HEK293 (cell line): ENCODE data around the gene FSIP1.

ENCODE experiments used
- CTCF ChIA-PET: fragments of 350-600 bp; formaldehyde crosslinking; extraction: SDS; loops from one replicate; lab custom pipeline; 2021; ENCODE audit warnings: antibody characterized with exemption; lab: Yijun Ruan, JAX
- POLR2A ChIA-PET: fragments of 300-600 bp; formaldehyde crosslinking; extraction: SDS; loops from one replicate; lab custom pipeline; 2020; ENCODE audit warnings: antibody characterized with exemption, inconsistent platforms; lab: Yijun Ruan, JAX
- H3K27ac ChIP-seq: fragments of 200-500 bp; sonication (Bioruptor generic); 2 replicates; pipeline ENCODE4 v1.5.1; 2014; ENCODE audit warnings: low read depth, low read length, control low read depth, inconsistent platforms; ENCODE audit errors: extremely low read depth
- H3K36me3 ChIP-seq, 2 experiments: fragments of 200-500 bp in 1 of 2; sonication (Bioruptor generic) in 1 of 2; 1 replicate in 1 of 2; 2 replicates in 1 of 2; pipeline ENCODE4 v1.5.1; 2014 to 2017; ENCODE audit warnings: inconsistent platforms in 2 of 2, low read length in 2 of 2; ENCODE audit not compliant: control insufficient read depth in 2 of 2, insufficient read depth in 1 of 2
- H3K4me1 ChIP-seq: fragments of 200-500 bp; sonication (Bioruptor generic); 2 replicates; pipeline ENCODE4 v1.5.1; 2014; ENCODE audit warnings: mild to moderate bottlenecking, low read length, inconsistent platforms; ENCODE audit not compliant: control insufficient read depth, insufficient read depth
- H3K4me3 ChIP-seq: 2 replicates; pipeline ENCODE4 v1.5.1; 2011; ENCODE audit warnings: low read depth, mild to moderate bottlenecking, control low read depth, low read length, moderate library complexity
- H3K9me3 ChIP-seq: fragments of 200-500 bp; sonication (Bioruptor generic); 2 replicates; pipeline ENCODE4 v1.5.1; 2014; ENCODE audit warnings: low read depth, low read length, inconsistent platforms; ENCODE audit not compliant: control insufficient read depth, insufficient read depth
- BCL11B ChIP-seq: fragments of 450-650 bp; formaldehyde crosslinking; IDR thresholded peaks from 2 replicates; pipeline ENCODE4 v1.5.1; 2016; ENCODE audit warnings: low read depth, missing biosample characterization, missing genetic modification characterization
- KLF7 ChIP-seq: fragments of 450-650 bp; formaldehyde crosslinking; IDR thresholded peaks from 2 replicates; pipeline ENCODE4 v1.5.1; 2016; ENCODE audit warnings: missing biosample characterization, missing genetic modification characterization, borderline replicate concordance
- MEIS1 ChIP-seq: sonication (generic); formaldehyde crosslinking; IDR thresholded peaks from 2 replicates; pipeline ENCODE4 v1.8.1; 2022; ENCODE audit warnings: missing genetic modification reagents, mild to moderate bottlenecking, borderline replicate concordance
- MYNN ChIP-seq: fragments of 450-650 bp; formaldehyde crosslinking; IDR thresholded peaks from 2 replicates; pipeline ENCODE4 v1.5.1; 2016; ENCODE audit warnings: missing biosample characterization, missing genetic modification characterization, borderline replicate concordance
- MZF1 ChIP-seq: fragments of 450-650 bp; formaldehyde crosslinking; IDR thresholded peaks from 2 replicates; pipeline ENCODE4 v1.5.1; 2017; ENCODE audit warnings: missing biosample characterization, missing genetic modification characterization, borderline replicate concordance
- WT1 ChIP-seq: fragments of 450-650 bp; formaldehyde crosslinking; IDR thresholded peaks from 2 replicates; pipeline ENCODE4 v1.5.1; 2016; ENCODE audit warnings: missing biosample characterization, missing genetic modification characterization
- ZNF112 ChIP-seq: fragments of 450-650 bp; formaldehyde crosslinking; IDR thresholded peaks from 2 replicates; pipeline ENCODE4 v1.5.0; 2017; ENCODE audit warnings: missing biosample characterization, missing genetic modification characterization
- ZNF155 ChIP-seq: fragments of 450-650 bp; formaldehyde crosslinking; IDR thresholded peaks from 2 replicates; pipeline ENCODE4 v1.5.1; 2016; ENCODE audit warnings: missing biosample characterization, missing genetic modification characterization
- ZNF175 ChIP-seq: fragments of 450-650 bp; formaldehyde crosslinking; IDR thresholded peaks from 2 replicates; pipeline ENCODE4 v1.5.1; 2016; ENCODE audit warnings: missing biosample characterization, missing genetic modification characterization
- ZNF391 ChIP-seq: fragments of 450-650 bp; formaldehyde crosslinking; IDR thresholded peaks from 2 replicates; pipeline ENCODE4 v1.5.1; 2016; ENCODE audit warnings: low read depth, missing biosample characterization, missing genetic modification characterization, borderline replicate concordance
- ZNF416 ChIP-seq: fragments of 450-650 bp; formaldehyde crosslinking; IDR thresholded peaks from 2 replicates; pipeline ENCODE4 v1.5.1; 2016; ENCODE audit warnings: missing biosample characterization, missing genetic modification characterization
- ZNF555 ChIP-seq: fragments of 450-650 bp; formaldehyde crosslinking; conservative IDR thresholded peaks from 2 replicates; pipeline ENCODE4 v1.5.1; 2017; ENCODE audit warnings: missing biosample characterization, mild to moderate bottlenecking, missing genetic modification characterization, inconsistent platforms
- ZNF600 ChIP-seq: fragments of 450-650 bp; formaldehyde crosslinking; IDR thresholded peaks from 2 replicates; pipeline ENCODE4 v1.5.1; 2016; ENCODE audit warnings: missing biosample characterization, missing genetic modification characterization
- ZNF654 ChIP-seq: fragments of 450-650 bp; formaldehyde crosslinking; IDR thresholded peaks from 2 replicates; pipeline ENCODE4 v1.5.1; 2016; ENCODE audit warnings: low read depth, missing biosample characterization, missing genetic modification characterization
- ZNF837 ChIP-seq: fragments of 450-650 bp; formaldehyde crosslinking; IDR thresholded peaks from 2 replicates; pipeline ENCODE4 v1.5.1; 2016; ENCODE audit warnings: missing biosample characterization, missing genetic modification characterization
- TF ChIP-seq, protein P1 (sequence below): fragments of 450-650 bp; formaldehyde crosslinking; IDR thresholded peaks from 2 replicates; pipeline ENCODE4 v1.5.1; 2016; ENCODE audit warnings: missing biosample characterization, missing genetic modification characterization
- TF ChIP-seq, protein P2 (sequence below): fragments of 450-650 bp; formaldehyde crosslinking; IDR thresholded peaks from 2 replicates; pipeline ENCODE4 v1.5.1; 2016; ENCODE audit warnings: missing biosample characterization, missing genetic modification characterization
- TF ChIP-seq, protein P3 (sequence below): fragments of 450-650 bp; formaldehyde crosslinking; IDR thresholded peaks from 2 replicates; pipeline ENCODE4 v1.5.1; 2016; ENCODE audit warnings: missing biosample characterization, missing genetic modification characterization
- TF ChIP-seq, protein P4 (sequence below): fragments of 450-650 bp; formaldehyde crosslinking; IDR thresholded peaks from 2 replicates; pipeline ENCODE4 v1.5.1; 2016; ENCODE audit warnings: missing biosample characterization, missing genetic modification characterization, borderline replicate concordance
- TF ChIP-seq, protein P5 (sequence below): fragments of 450-650 bp; formaldehyde crosslinking; IDR thresholded peaks from 2 replicates; pipeline ENCODE4 v1.5.1; 2016; ENCODE audit warnings: missing biosample characterization, missing genetic modification characterization
- TF ChIP-seq, protein P6 (sequence below): fragments of 450-650 bp; formaldehyde crosslinking; conservative IDR thresholded peaks from 2 replicates; pipeline ENCODE4 v1.5.1; 2016; ENCODE audit warnings: low read depth, missing biosample characterization, missing genetic modification characterization

FSIP1 gene

DNA sequence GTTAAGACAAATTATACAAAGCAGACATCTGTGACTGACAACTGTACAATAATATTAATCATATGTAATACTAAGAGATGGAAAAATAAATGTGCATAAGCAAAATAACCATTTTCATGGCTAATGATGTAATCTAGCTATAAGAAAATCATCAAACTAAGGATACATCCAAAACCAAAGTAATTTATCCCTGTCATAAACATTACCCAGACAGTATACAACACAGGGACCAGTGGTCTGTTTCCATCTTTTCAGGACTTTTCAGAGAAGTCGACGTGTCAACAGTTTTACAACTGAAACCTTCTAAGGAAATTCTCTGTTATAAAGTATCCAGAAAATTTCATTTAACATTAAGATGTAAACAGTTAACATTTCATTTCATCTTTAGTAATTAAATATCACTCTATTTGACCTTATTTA is 190.7 kb downstream of the FSIP1 start (continued):
- TF ChIP-seq, protein P1, sequence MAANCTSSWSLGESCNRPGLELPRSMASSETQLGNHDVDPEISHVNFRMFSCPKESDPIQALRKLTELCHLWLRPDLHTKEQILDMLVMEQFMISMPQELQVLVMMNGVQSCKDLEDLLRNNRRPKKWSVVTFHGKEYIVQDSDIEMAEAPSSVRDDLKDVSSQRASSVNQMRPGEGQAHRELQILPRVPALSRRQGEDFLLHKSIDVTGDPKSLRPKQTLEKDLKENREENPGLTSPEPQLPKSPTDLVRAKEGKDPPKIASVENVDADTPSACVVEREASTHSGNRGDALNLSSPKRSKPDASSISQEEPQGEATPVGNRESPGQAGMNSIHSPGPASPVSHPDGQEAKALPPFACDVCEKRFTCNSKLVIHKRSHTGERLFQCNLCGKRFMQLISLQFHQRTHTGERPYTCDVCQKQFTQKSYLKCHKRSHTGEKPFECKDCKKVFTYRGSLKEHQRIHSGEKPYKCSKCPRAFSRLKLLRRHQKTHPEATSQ (tag by site-specific recombination), result no peak
- TF ChIP-seq ZNF654 (tag by site-specific recombination), result no peak
- no peak for TF ChIP-seq ZNF600 (tag by site-specific recombination)
- TF ChIP-seq ZNF555 (tag by site-specific recombination), result no peak
- TF ChIP-seq, protein P2, sequence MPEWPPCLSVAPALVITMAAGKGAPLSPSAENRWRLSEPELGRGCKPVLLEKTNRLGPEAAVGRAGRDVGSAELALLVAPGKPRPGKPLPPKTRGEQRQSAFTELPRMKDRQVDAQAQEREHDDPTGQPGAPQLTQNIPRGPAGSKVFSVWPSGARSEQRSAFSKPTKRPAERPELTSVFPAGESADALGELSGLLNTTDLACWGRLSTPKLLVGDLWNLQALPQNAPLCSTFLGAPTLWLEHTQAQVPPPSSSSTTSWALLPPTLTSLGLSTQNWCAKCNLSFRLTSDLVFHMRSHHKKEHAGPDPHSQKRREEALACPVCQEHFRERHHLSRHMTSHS, result no peak
- TF ChIP-seq ZNF391 (tag by site-specific recombination), result no peak
- TF ChIP-seq ZNF416 (tag by site-specific recombination), result no peak
- TF ChIP-seq KLF7 (tag by site-specific recombination), result no peak
- TF ChIP-seq ZNF155 (tag by site-specific recombination), result no peak
- TF ChIP-seq MYNN (tag by site-specific recombination), result no peak
- TF ChIP-seq, protein P3, sequence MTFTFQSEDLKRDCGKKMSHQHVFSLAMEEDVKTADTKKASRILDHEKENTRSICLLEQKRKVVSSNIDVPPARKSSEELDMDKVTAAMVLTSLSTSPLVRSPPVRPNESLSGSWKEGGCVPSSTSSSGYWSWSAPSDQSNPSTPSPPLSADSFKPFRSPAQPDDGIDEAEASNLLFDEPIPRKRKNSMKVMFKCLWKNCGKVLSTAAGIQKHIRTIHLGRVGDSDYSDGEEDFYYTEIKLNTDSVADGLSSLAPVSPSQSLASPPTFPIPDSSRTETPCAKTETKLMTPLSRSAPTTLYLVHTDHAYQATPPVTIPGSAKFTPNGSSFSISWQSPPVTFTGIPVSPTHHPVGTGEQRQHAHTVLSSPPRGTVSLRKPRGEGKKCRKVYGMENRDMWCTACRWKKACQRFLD (tag by site-specific recombination), result no peak

DNA sequence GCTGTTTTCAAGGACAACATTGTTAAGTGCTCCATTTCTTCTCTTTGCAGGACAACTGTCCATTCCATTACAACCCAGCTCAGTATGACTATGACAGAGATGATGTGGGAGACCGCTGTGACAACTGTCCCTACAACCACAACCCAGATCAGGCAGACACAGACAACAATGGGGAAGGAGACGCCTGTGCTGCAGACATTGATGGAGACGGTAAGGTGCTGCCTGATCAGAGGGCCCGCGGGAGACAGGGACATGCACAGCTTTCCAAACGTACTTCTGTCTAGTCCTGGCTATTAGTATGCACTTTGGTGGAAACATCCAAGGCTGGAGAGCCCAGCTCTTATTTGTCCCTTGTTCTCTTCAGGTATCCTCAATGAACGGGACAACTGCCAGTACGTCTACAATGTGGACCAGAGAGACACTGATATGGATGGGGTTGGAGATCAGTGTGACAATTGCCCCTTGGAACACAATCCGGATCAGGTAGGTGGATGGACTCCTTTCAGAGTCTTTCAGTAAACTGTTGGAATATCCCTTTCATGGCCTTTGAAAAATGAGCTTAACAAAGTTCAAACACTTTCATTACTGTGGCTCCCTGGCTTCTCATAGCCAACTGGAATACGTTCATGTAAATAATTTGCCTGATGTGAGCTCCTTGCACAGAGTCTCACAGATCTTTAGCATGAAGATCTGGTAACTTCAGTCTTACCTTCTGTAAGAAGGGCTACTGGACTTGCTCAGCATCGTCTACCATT is 191.3 kb downstream of the FSIP1 start:
- ChIA-PET CTCF (interaction anchor here (0.6 kb wide), 1 partner anchor 179 kb away, joined by 3 read pairs; no protein-coding TSS in a partner anchor), POLR2A (interaction anchor here (1.1 kb wide), 1 partner anchor 11 kb away, joined by 4 read pairs; the partner anchor contains the start of gene THBS1)
- Histone ChIP-seq H3K9me3 (no peaks in the 10 kb centered on the region), H3K4me3 (no peak overlapping the region), H3K27ac (no peak overlapping the region), H3K36me3 (peaks cover 0 to 40% of the 10 kb centered on the region in 2 experiments; a peak in 1 of 3 replicates), H3K4me1 (no peaks in the 10 kb centered on the region)
- TF ChIP-seq ZNF837 (tag by site-specific recombination) (no peak), BCL11B (tag by site-specific recombination) (no peak), ZNF600 (tag by site-specific recombination) (no peak), MEIS1 (CRISPR knock-in tag) (no peak), MZF1 (tag by site-specific recombination) (no peak), WT1 (no peak), ZNF112 (no peak), ZNF175 (tag by site-specific recombination) (no peak)
- TF ChIP-seq, protein P4, sequence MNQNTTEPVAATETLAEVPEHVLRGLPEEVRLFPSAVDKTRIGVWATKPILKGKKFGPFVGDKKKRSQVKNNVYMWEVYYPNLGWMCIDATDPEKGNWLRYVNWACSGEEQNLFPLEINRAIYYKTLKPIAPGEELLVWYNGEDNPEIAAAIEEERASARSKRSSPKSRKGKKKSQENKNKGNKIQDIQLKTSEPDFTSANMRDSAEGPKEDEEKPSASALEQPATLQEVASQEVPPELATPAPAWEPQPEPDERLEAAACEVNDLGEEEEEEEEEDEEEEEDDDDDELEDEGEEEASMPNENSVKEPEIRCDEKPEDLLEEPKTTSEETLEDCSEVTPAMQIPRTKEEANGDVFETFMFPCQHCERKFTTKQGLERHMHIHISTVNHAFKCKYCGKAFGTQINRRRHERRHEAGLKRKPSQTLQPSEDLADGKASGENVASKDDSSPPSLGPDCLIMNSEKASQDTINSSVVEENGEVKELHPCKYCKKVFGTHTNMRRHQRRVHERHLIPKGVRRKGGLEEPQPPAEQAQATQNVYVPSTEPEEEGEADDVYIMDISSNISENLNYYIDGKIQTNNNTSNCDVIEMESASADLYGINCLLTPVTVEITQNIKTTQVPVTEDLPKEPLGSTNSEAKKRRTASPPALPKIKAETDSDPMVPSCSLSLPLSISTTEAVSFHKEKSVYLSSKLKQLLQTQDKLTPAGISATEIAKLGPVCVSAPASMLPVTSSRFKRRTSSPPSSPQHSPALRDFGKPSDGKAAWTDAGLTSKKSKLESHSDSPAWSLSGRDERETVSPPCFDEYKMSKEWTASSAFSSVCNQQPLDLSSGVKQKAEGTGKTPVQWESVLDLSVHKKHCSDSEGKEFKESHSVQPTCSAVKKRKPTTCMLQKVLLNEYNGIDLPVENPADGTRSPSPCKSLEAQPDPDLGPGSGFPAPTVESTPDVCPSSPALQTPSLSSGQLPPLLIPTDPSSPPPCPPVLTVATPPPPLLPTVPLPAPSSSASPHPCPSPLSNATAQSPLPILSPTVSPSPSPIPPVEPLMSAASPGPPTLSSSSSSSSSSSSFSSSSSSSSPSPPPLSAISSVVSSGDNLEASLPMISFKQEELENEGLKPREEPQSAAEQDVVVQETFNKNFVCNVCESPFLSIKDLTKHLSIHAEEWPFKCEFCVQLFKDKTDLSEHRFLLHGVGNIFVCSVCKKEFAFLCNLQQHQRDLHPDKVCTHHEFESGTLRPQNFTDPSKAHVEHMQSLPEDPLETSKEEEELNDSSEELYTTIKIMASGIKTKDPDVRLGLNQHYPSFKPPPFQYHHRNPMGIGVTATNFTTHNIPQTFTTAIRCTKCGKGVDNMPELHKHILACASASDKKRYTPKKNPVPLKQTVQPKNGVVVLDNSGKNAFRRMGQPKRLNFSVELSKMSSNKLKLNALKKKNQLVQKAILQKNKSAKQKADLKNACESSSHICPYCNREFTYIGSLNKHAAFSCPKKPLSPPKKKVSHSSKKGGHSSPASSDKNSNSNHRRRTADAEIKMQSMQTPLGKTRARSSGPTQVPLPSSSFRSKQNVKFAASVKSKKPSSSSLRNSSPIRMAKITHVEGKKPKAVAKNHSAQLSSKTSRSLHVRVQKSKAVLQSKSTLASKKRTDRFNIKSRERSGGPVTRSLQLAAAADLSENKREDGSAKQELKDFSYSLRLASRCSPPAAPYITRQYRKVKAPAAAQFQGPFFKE (tag by site-specific recombination), result no peak
- TF ChIP-seq, protein P5, sequence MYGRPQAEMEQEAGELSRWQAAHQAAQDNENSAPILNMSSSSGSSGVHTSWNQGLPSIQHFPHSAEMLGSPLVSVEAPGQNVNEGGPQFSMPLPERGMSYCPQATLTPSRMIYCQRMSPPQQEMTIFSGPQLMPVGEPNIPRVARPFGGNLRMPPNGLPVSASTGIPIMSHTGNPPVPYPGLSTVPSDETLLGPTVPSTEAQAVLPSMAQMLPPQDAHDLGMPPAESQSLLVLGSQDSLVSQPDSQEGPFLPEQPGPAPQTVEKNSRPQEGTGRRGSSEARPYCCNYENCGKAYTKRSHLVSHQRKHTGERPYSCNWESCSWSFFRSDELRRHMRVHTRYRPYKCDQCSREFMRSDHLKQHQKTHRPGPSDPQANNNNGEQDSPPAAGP (tag by site-specific recombination), result no peak
- TF ChIP-seq, protein P6, sequence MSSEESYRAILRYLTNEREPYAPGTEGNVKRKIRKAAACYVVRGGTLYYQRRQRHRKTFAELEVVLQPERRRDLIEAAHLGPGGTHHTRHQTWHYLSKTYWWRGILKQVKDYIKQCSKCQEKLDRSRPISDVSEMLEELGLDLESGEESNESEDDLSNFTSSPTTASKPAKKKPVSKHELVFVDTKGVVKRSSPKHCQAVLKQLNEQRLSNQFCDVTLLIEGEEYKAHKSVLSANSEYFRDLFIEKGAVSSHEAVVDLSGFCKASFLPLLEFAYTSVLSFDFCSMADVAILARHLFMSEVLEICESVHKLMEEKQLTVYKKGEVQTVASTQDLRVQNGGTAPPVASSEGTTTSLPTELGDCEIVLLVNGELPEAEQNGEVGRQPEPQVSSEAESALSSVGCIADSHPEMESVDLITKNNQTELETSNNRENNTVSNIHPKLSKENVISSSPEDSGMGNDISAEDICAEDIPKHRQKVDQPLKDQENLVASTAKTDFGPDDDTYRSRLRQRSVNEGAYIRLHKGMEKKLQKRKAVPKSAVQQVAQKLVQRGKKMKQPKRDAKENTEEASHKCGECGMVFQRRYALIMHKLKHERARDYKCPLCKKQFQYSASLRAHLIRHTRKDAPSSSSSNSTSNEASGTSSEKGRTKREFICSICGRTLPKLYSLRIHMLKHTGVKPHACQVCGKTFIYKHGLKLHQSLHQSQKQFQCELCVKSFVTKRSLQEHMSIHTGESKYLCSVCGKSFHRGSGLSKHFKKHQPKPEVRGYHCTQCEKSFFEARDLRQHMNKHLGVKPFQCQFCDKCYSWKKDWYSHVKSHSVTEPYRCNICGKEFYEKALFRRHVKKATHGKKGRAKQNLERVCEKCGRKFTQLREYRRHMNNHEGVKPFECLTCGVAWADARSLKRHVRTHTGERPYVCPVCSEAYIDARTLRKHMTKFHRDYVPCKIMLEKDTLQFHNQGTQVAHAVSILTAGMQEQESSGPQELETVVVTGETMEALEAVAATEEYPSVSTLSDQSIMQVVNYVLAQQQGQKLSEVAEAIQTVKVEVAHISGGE, result no peak
